ENCODE results near the gene ASIC3. TPM values are rescaled to one million over a fixed set of nuclear protein-coding genes. Genes with fewer than 3 reads are reported as not detected.

The ASIC3 gene
- polyA plus RNA-seq, 3 donors: 2.0 TPM; not detected in 2

DNA sequence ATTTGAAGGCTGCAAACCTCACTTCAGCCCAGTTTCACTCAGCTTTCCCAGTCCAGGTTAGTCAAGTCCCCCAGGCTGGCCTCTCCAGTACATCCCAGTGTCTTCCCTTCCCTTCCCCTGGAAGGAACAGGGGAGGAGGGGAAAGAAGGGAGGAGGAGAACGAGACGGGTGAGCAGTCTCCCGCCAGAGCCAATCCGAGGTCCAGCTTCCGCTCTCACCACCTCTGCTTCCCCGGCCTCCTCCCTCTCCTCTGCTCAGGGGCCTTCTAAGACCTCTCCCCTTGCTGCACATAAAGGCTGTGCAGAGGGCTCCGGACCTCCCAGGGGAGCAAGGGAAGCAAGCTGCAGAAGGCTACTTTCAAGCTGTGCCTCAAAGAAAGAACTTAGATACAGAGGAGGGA is 28.1 kb upstream of the ASIC3 start:
- H3K27me3 Mint-ChIP-seq (ENCODE audit: low read depth in 3 of 3): peaks cover 53 to 82% (median 55%) of the 10 kb centered on the region in 3 donors
- Histone ChIP-seq H3K4me3 (replicated peaks in 1 of 3; ENCODE audit: low read depth in 2 of 3, low read length in 3 of 3) (no peak overlapping the region), H3K36me3 (replicated peaks in 1 of 2; ENCODE audit: control insufficient read depth in 1 of 2, insufficient read depth in 2 of 2, low read length in 2 of 2) (no peaks in the 10 kb centered on the region), H3K4me1 (ENCODE audit: control insufficient read depth in 1 of 2, insufficient read depth in 2 of 2, low read length in 2 of 2) (peaks cover 12 to 21% of the 10 kb centered on the region in 2 donors), H3K27ac (ENCODE audit: low read depth in 1 of 2, low read length in 2 of 2) (no peak overlapping the region), H3K9me3 (replicated peaks in 1 of 2; ENCODE audit: control insufficient read depth in 1 of 2, insufficient read depth in 1 of 2, low read length in 2 of 2) (peaks cover 0 to 6% of the 10 kb centered on the region in 2 donors), H2AFZ (ENCODE audit: insufficient read depth, low read depth, low read length, poor library complexity, severe bottlenecking) (no peak overlapping the region), H4K20me1 (ENCODE audit: insufficient read depth, low read length) (no peaks in the 10 kb centered on the region), H3K4me2 (replicated peaks; ENCODE audit: extremely low read depth, low read length, poor library complexity, severe bottlenecking) (no peak overlapping the region), H3K9ac (ENCODE audit: insufficient read depth, low read length, poor library complexity, severe bottlenecking) (no peak overlapping the region), H3K79me2 (ENCODE audit: insufficient read depth, low read length) (no peaks in the 10 kb centered on the region), H3K27me3 (ENCODE audit: control insufficient read depth in 2 of 2, insufficient read depth in 2 of 2, low read length in 2 of 2) (peaks cover 23 to 46% of the 10 kb centered on the region in 2 donors)
- intact Hi-C loops (cut with micrococcal nuclease): no loop called here
- H3K4me1 Mint-ChIP-seq: peaks cover 20% of the 10 kb centered on the region
- TF ChIP-seq, protein P1, sequence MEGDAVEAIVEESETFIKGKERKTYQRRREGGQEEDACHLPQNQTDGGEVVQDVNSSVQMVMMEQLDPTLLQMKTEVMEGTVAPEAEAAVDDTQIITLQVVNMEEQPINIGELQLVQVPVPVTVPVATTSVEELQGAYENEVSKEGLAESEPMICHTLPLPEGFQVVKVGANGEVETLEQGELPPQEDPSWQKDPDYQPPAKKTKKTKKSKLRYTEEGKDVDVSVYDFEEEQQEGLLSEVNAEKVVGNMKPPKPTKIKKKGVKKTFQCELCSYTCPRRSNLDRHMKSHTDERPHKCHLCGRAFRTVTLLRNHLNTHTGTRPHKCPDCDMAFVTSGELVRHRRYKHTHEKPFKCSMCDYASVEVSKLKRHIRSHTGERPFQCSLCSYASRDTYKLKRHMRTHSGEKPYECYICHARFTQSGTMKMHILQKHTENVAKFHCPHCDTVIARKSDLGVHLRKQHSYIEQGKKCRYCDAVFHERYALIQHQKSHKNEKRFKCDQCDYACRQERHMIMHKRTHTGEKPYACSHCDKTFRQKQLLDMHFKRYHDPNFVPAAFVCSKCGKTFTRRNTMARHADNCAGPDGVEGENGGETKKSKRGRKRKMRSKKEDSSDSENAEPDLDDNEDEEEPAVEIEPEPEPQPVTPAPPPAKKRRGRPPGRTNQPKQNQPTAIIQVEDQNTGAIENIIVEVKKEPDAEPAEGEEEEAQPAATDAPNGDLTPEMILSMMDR (IDR thresholded peaks at IDR 0.05): no peak
- peaks cover 1 to 3% of the 10 kb centered on the region in 2 donors for H3K36me3 Mint-ChIP-seq
- no CpG with 5 or more reads among the region's 7 CpGs for WGBS (ENCODE audit: insufficient coverage)
- H3K4me3 Mint-ChIP-seq: peak overlapping the region in 1 of 2 donors; percentile 74
- H3K9me3 Mint-ChIP-seq: peaks cover 0 to 16% (median 5%) of the 10 kb centered on the region in 7 donors
- H3K27ac Mint-ChIP-seq: no peak overlapping the region
- DNase-seq: no peak

DNA sequence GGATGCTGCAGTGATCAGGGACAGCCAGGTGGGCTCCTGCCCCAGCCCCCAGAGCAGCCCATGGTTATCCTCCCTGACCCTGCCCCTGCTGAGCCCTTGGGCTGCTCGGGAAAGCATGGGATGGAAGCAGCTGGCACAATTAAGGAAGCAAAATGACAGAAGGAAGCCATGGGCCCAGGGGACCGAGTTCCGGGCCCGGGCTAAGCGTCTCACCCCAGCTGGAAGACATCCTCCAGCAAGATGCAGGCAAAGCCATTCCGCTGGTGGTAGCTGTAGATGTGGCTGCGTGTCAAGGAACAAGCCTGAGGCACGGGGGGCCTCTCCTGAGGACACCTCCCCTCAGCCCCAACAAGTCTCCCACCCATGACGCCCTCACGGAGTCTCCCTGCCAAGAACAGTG is 25.1 kb upstream of the ASIC3 start:
- H3K9ac ChIP-seq (ENCODE audit: insufficient read depth, low read length, poor library complexity, severe bottlenecking): no peak overlapping the region
- WGBS (ENCODE audit: insufficient coverage): 80% methylated on average over 7 of the region's 10 CpGs
- H3K9me3 ChIP-seq (replicated peaks in 1 of 2; ENCODE audit: control insufficient read depth in 1 of 2, insufficient read depth in 1 of 2, low read length in 2 of 2): peaks cover 0 to 6% of the 10 kb centered on the region in 2 donors
- no peak overlapping the region for H3K27ac ChIP-seq (ENCODE audit: low read depth in 1 of 2, low read length in 2 of 2)
- Mint-ChIP-seq H3K4me1 (peaks cover 17% of the 10 kb centered on the region), H3K36me3 (peaks cover under 1 to 3% of the 10 kb centered on the region in 2 donors), H3K9me3 (peaks cover 0 to 10% (median 5%) of the 10 kb centered on the region in 7 donors), H3K4me3 (no peak overlapping the region), H3K27me3 (ENCODE audit: low read depth in 3 of 3) (peaks cover 41 to 64% (median 43%) of the 10 kb centered on the region in 3 donors), H3K27ac (no peak overlapping the region)
- H4K20me1 ChIP-seq (ENCODE audit: insufficient read depth, low read length): no peaks in the 10 kb centered on the region
- TF ChIP-seq, protein P1 (IDR thresholded peaks at IDR 0.05): no peak
- no peaks in the 10 kb centered on the region for H3K79me2 ChIP-seq (ENCODE audit: insufficient read depth, low read length)
- intact Hi-C loops (cut with micrococcal nuclease): no loop called here
- H3K4me3 ChIP-seq (replicated peaks in 1 of 3; ENCODE audit: low read depth in 2 of 3, low read length in 3 of 3): no peak overlapping the region
- H2AFZ ChIP-seq (ENCODE audit: insufficient read depth, low read depth, low read length, poor library complexity, severe bottlenecking): no peak overlapping the region
- peaks cover 14 to 19% of the 10 kb centered on the region in 2 donors for H3K4me1 ChIP-seq (ENCODE audit: control insufficient read depth in 1 of 2, insufficient read depth in 2 of 2, low read length in 2 of 2)
- peaks cover 22 to 36% of the 10 kb centered on the region in 2 donors for H3K27me3 ChIP-seq (ENCODE audit: control insufficient read depth in 2 of 2, insufficient read depth in 2 of 2, low read length in 2 of 2)
- H3K36me3 ChIP-seq (replicated peaks in 1 of 2; ENCODE audit: control insufficient read depth in 1 of 2, insufficient read depth in 2 of 2, low read length in 2 of 2): no peaks in the 10 kb centered on the region
- no peak overlapping the region for H3K4me2 ChIP-seq (replicated peaks; ENCODE audit: extremely low read depth, low read length, poor library complexity, severe bottlenecking)
- no peak for DNase-seq
